ENCODE results near the gene MECP2. TPM values are rescaled to one million over a fixed set of nuclear protein-coding genes. Genes with fewer than 3 reads are reported as not detected.
A peak's percentile ranks its signal among the peaks of the same experiment; 100 is the strongest.

The MECP2 gene
- total RNA-seq, 1 experiment from 2014 or later: 52.8 TPM

DNA sequence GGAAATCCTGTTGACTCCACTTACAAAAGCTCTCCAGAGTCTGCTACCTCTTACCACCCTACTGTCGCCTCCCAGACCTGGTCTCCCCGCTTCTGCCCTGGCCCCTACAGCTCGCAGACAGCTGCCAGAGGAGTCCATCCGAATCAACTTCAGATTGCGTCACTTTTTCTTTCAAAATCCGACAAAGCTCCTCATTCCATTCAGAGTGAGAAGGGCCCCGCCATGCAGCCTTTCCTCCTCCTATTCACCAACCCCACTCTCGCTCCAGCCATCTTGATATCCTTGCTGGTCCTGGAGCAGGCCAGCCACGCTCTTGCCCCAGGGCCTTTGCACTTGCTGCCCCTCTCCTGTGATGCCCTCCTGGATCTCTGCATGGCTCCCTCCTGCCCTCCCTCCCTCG, 41.3 kb upstream of the MECP2 start:
- TF ChIP-seq EZH2 (IDR thresholded peaks at IDR 0.05; ENCODE audit: borderline replicate concordance, low read depth, low read length, poor library complexity, severe bottlenecking): no peak
- no peak for TF ChIP-seq CTCF (conservative IDR thresholded peaks at IDR 0.05; ENCODE audit: low read depth, low read length)
- intact Hi-C loops (cut with micrococcal nuclease; ENCODE audit: unreplicated experiment): no loop called here
- H3K9me3 ChIP-seq (ENCODE audit: low read depth, low read length, poor library complexity, severe bottlenecking): no peaks in the 10 kb centered on the region
- no TSS peak for BruUV-seq (replicated peaks)
- ChIA-PET POLR2A (ENCODE audit: low non-redundant PET) (no interaction called here), CTCF (no interaction called here)
- no peak overlapping the region for H3K4me3 ChIP-seq (ENCODE audit: low read depth, low read length, poor library complexity, severe bottlenecking)
- no peaks in the 10 kb centered on the region for H3K4me1 ChIP-seq (ENCODE audit: insufficient read depth, low read length, poor library complexity, severe bottlenecking)
- no peaks in the 10 kb centered on the region for H3K27me3 ChIP-seq (replicated peaks; ENCODE audit: insufficient read depth, low read depth, low read length, poor library complexity)
- H3K36me3 ChIP-seq (ENCODE audit: insufficient read depth, low read length, poor library complexity, severe bottlenecking): no peaks in the 10 kb centered on the region
- no peak for DNase-seq (ENCODE audit: low spot score)
- no peak overlapping the region for H3K27ac ChIP-seq (ENCODE audit: low read depth, low read length, poor library complexity, severe bottlenecking)

GRCh38 chrX:154136627-154137161, 39.2 kb upstream of the MECP2 start:
- DNase-seq (ENCODE audit: low spot score): peak; percentile 66
- TF ChIP-seq CTCF (conservative IDR thresholded peaks at IDR 0.05; ENCODE audit: low read depth, low read length) (peak; percentile 79), EZH2 (IDR thresholded peaks at IDR 0.05; ENCODE audit: borderline replicate concordance, low read depth, low read length, poor library complexity, severe bottlenecking) (no peak)
- no peaks in the 10 kb centered on the region for H3K27me3 ChIP-seq (replicated peaks; ENCODE audit: insufficient read depth, low read depth, low read length, poor library complexity)
- H3K27ac ChIP-seq (ENCODE audit: low read depth, low read length, poor library complexity, severe bottlenecking): no peak overlapping the region
- CTCF ChIA-PET: no interaction called here
- H3K4me3 ChIP-seq (ENCODE audit: low read depth, low read length, poor library complexity, severe bottlenecking): no peak overlapping the region
- H3K4me1 ChIP-seq (ENCODE audit: insufficient read depth, low read length, poor library complexity, severe bottlenecking): no peaks in the 10 kb centered on the region
- no peaks in the 10 kb centered on the region for H3K9me3 ChIP-seq (ENCODE audit: low read depth, low read length, poor library complexity, severe bottlenecking)
- no peaks in the 10 kb centered on the region for H3K36me3 ChIP-seq (ENCODE audit: insufficient read depth, low read length, poor library complexity, severe bottlenecking)
- intact Hi-C loops (cut with micrococcal nuclease; ENCODE audit: unreplicated experiment): no loop called here
- POLR2A ChIA-PET (ENCODE audit: low non-redundant PET): no interaction called here
- no TSS peak for BruUV-seq (replicated peaks)

DNA sequence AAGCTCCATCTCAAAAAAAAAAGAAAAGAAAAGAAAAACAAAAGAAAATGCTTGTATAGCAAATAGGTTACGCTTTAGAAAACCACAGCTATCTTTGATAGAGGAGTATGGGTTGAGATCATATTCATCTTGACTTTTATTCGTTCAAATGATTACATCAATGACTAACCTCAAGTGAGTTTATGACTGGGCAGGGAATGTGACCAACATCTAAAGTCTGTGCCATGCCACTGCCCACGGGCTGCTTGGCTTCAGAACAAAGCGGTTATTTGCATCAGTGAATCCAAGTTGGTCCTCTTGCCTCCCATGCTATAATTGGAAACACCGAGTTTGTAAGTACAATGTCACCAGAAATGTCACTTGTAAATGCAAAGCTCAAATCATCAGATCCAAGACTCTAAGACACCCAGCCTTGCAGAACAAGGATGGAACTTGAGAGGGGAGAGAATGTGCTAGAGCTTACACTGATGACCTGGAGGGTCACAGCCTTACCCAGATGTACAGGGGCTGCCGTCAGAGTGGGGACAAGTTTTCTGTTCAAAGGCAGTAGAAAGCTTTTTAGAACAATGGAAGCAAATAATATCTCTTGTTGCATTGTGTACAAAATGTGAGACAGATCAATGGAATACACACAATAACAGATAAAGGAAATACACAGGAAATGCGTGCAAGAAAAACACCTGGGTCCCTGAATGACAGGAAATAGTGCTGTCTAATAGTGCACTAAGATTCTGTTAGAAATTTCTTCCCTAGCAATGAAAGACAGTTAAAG, 38.1 kb upstream of the MECP2 start:
- Histone ChIP-seq H3K4me1 (ENCODE audit: insufficient read depth, low read length, poor library complexity, severe bottlenecking) (no peaks in the 10 kb centered on the region), H3K9me3 (ENCODE audit: low read depth, low read length, poor library complexity, severe bottlenecking) (no peaks in the 10 kb centered on the region), H3K4me3 (ENCODE audit: low read depth, low read length, poor library complexity, severe bottlenecking) (no peak overlapping the region), H3K27ac (ENCODE audit: low read depth, low read length, poor library complexity, severe bottlenecking) (no peak overlapping the region), H3K36me3 (ENCODE audit: insufficient read depth, low read length, poor library complexity, severe bottlenecking) (no peaks in the 10 kb centered on the region), H3K27me3 (replicated peaks; ENCODE audit: insufficient read depth, low read depth, low read length, poor library complexity) (no peaks in the 10 kb centered on the region)
- BruUV-seq (replicated peaks): no TSS peak
- no peak for TF ChIP-seq EZH2 (IDR thresholded peaks at IDR 0.05; ENCODE audit: borderline replicate concordance, low read depth, low read length, poor library complexity, severe bottlenecking)
- no peak for TF ChIP-seq CTCF (conservative IDR thresholded peaks at IDR 0.05; ENCODE audit: low read depth, low read length)
- no peak for DNase-seq (ENCODE audit: low spot score)
- ChIA-PET POLR2A (ENCODE audit: low non-redundant PET) (interaction anchor here (0.6 kb wide), 1 partner anchor 405 kb away, joined by 3 read pairs; no protein-coding TSS in a partner anchor), CTCF (interaction anchor here (0.8 kb wide), 1 partner anchor 173 kb away, joined by 3 read pairs; no protein-coding TSS in a partner anchor)
- intact Hi-C loops (cut with micrococcal nuclease; ENCODE audit: unreplicated experiment): no loop called here
